Body of pancreas (tissue), 4 donors: ENCODE measurements around the gene PHLDB3. TPM values are rescaled to one million over a fixed set of nuclear protein-coding genes. Genes with fewer than 3 reads are reported as not detected.

ENCODE experiments used
- ATAC-seq: fragments of 150-250 bp; one replicate; pipeline ENCODE4 v1.9.1; 2016
- DNase-seq, 4 donors: peaks; one replicate each; pipeline ENCODE4 v3.0.0-alpha.2; 2019
- H3K27ac ChIP-seq, 4 donors: fragments of 200-600 bp; sonication (generic); 1 replicate in 3 of 4; 2 replicates in 1 of 4; pipeline versions ENCODE4 v1.5.1 to v1.6.1; 2016 to 2019; ENCODE audit warnings: mild to moderate bottlenecking in 1 of 4, mixed read lengths in 1 of 4, moderate library complexity in 1 of 4
- H3K27me3 ChIP-seq, 2 donors: fragments of 200-600 bp; sonication (generic); one replicate each; pipeline ENCODE4 v1.6.0; 2016; ENCODE audit warnings: mild to moderate bottlenecking in 1 of 2
- H3K36me3 ChIP-seq, 2 donors: fragments of 200-600 bp; sonication (generic); replicated peaks in 1 of 2; 2 replicates each; pipeline ENCODE4 v1.5.1; 2016; ENCODE audit warnings: low read depth in 2 of 2; ENCODE audit not compliant: insufficient read depth in 1 of 2
- H3K4me1 ChIP-seq: fragments of 200-600 bp; sonication (generic); one replicate; pipeline ENCODE4 v1.6.0; 2016
- H3K4me3 ChIP-seq, 2 donors: fragments of 200-600 bp; sonication (generic); 1 replicate in 1 of 2; 2 replicates in 1 of 2; pipeline ENCODE4 v1.5.1; 2016 to 2019
- H3K9me3 ChIP-seq, 3 donors: fragments of 200-600 bp; sonication (generic); 1 replicate in 2 of 3; 2 replicates in 1 of 3; pipeline ENCODE4 v1.5.1; 2016
- CTCF ChIP-seq, 7 experiments: fragments of 450-650 bp in 4 of 7; fragments of 200-600 bp in 3 of 7; sonication (generic) in 3 of 7; IDR thresholded peaks; one replicate each; pipeline ENCODE4 v1.5.1; 2016 to 2019; ENCODE audit warnings: antibody characterized with exemption in 7 of 7
- POLR2A ChIP-seq, 3 donors: fragments of 450-650 bp; IDR thresholded peaks; one replicate each; pipeline ENCODE4 v1.6.1; 2016; ENCODE audit warnings: antibody characterized with exemption in 3 of 3, mild to moderate bottlenecking in 2 of 3
- WGBS, 2 donors: methylation state at CpG; one replicate each; pipeline ENCODE4 v1.1.5; 2017; 5-methylcytosine and 5-hydroxymethylcytosine counted together
- intact Hi-C: fragments of 100-400 bp; cut with DNase I; formaldehyde crosslinking; loops from one replicate; pipeline ENCODE4 v1.15.1; 2023
- total RNA-seq, 2 donors: library from RNA; depleted of rRNA; stranded (reverse); fragments of >200 nt; gene quantifications; one replicate each; pipeline ENCODE4 v1.1.0, GENCODE V29; 2016

PHLDB3 gene
- total RNA-seq, 2 donors from 2014 or later: 14.5 to 16.9 TPM

- intact Hi-C loops: no loop called here
- no peak for ATAC-seq
- H3K36me3 ChIP-seq: no peaks in the 10 kb centered on the region
- H3K9me3 ChIP-seq: no peaks in the 10 kb centered on the region
- H3K4me1 ChIP-seq: peaks cover 15% of the 10 kb centered on the region
- TF ChIP-seq POLR2A (IDR thresholded peaks at IDR 0.05) (no peak), CTCF (IDR thresholded peaks at IDR 0.05) (no peak)
- no peak overlapping the region for H3K4me3 ChIP-seq
- WGBS, 2 donors: 84 to 89% methylated on average over 7 of the region's 7 CpGs
- no peak overlapping the region for H3K27ac ChIP-seq
- H3K27me3 ChIP-seq: no peaks in the 10 kb centered on the region
- DNase-seq: no peak
Measured at GRCh38 chr19:43429395-43429794, 75.2 kb downstream of the PHLDB3 start.

DNA sequence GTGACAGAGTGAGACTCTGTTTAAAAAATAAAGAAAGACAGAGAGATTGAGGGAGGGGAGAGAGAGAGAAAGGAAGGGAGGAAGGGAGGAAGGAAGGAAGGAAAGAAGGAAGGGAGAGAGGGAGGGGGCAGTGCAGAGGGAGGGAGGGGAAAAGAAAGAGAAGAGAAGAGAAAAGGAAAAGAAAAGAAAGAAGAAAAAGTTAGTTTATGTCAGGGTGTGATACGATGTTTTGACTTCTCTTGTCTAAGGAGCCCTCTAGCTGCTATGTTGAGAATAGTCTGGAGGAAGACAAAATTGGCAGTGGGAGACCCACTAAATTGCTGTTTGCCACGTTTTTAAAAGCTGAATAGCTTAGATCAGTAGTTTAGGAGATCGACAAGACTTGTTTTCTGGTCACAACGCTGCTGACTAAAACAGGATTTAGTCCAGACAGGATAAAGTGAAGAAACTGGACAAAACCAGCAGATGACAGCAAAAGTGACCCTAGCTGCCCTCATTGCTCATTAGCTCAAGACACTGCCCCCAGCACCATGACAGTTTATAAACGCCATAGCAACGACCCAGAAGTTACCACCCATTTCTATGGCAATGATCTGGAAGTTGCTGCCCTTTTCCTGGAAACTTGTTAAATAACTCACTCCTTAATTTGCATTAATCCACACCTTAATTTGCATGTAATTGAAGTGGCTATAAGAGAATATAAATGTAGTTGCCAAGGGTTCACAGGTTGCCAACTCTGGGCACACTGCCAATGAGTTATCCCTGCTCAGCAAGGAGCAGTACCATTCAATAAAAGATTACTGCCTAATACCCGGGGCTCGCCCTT, 78.8 kb downstream of the PHLDB3 start:
- peak in 6 of 7 experiments; percentile 20 to 42 (median 30) for TF ChIP-seq CTCF (IDR thresholded peaks at IDR 0.05)
- TF ChIP-seq POLR2A (IDR thresholded peaks at IDR 0.05): no peak
- whole genome bisulfite sequencing, 2 donors: 12% methylated on average over 8 of the region's 8 CpGs
- peak; percentile 49 to 71 (median 64) for DNase-seq
- H3K27me3 ChIP-seq: no peaks in the 10 kb centered on the region
- peak overlapping the region in 3 of 4 donors; percentile 15 to 51 (median 21) for H3K27ac ChIP-seq
- ATAC-seq: peak; percentile 50
- intact Hi-C loops: no loop called here
- H3K4me1 ChIP-seq: peaks cover 15% of the 10 kb centered on the region
- H3K36me3 ChIP-seq: no peaks in the 10 kb centered on the region
- no peaks in the 10 kb centered on the region for H3K9me3 ChIP-seq
- no peak overlapping the region for H3K4me3 ChIP-seq

Other genes with a start within 250 kb of the PHLDB3 start
- gene PSG9, start 235.2 kb downstream of the PHLDB3 start, total RNA-seq: not detected
- under 1 TPM in 1 of 2 donors, not detected in 1; 0.52 TPM for gene CD177, start 151.1 kb downstream of the PHLDB3 start, total RNA-seq
- gene TEX101, start 89.9 kb downstream of the PHLDB3 start, total RNA-seq: not detected
- under 1 TPM in 1 of 2 donors, not detected in 1; 0.26 TPM for gene LYPD3, start 39.1 kb downstream of the PHLDB3 start, total RNA-seq
- gene ETHE1, start 22.5 kb upstream of the PHLDB3 start, total RNA-seq: 10 to 100 TPM; 21.1 to 29.8 TPM
- gene ZNF575, start 28.4 kb upstream of the PHLDB3 start, total RNA-seq: under 1 TPM in 1 of 2 donors, not detected in 1; 0.52 TPM
- 10 to 100 TPM; 19.7 to 31.0 TPM for gene XRCC1, start 70.8 kb upstream of the PHLDB3 start, total RNA-seq
- gene PINLYP, start 71.1 kb upstream of the PHLDB3 start, total RNA-seq: 1 to 10 TPM in 1 of 2 donors, not detected in 1; 4.6 TPM
- 10 to 100 TPM in 1 of 2 donors, 1 to 10 TPM in 1; 9.1 to 20.1 TPM for gene IRGQ, start 91.4 kb upstream of the PHLDB3 start, total RNA-seq
- gene ZNF576, start 91.8 kb upstream of the PHLDB3 start, total RNA-seq: 1 to 10 TPM; 4.6 to 8.6 TPM
- 1 to 10 TPM in 1 of 2 donors, under 1 TPM in 1; 0.33 to 2.1 TPM for gene SRRM5, start 107.3 kb upstream of the PHLDB3 start, total RNA-seq
- 10 to 100 TPM; 24.4 to 31.6 TPM for gene ZNF428, start 114.9 kb upstream of the PHLDB3 start, total RNA-seq
- gene CADM4, start 135.1 kb upstream of the PHLDB3 start, total RNA-seq: 1 to 10 TPM; 2.0 to 2.6 TPM
- gene PLAUR, start 165.4 kb upstream of the PHLDB3 start, total RNA-seq: 10 to 100 TPM in 1 of 2 donors, 1 to 10 TPM in 1; 5.4 to 25.4 TPM
- gene IRGC, start 211.3 kb upstream of the PHLDB3 start, total RNA-seq: not detected